GM10248 (cell line): ENCODE results near the gene GMDS.

Experiments used
- CTCF ChIA-PET: fragments of 300-600 bp; sonication (Branson Sonifier 250); formaldehyde crosslinking; extraction: SDS; loops from one replicate; lab custom pipeline; 2021; ENCODE audit warnings: antibody characterized with exemption; lab: Yijun Ruan, JAX
- POLR2A ChIA-PET: fragments of 350-650 bp; sonication (Branson Sonifier 250); formaldehyde crosslinking; extraction: SDS; loops from one replicate; lab custom pipeline; 2020; ENCODE audit warnings: antibody characterized with exemption; lab: Yijun Ruan, JAX
- DNase-seq: peaks from one replicate; pipeline ENCODE4 v3.0.0; 2012; ENCODE audit errors: extremely low spot score
- CTCF ChIP-seq: IDR thresholded peaks from 2 replicates; pipeline ENCODE4 v1.5.1; 2012; ENCODE audit warnings: mild to moderate bottlenecking, low read depth; ENCODE audit errors: extremely low read depth, missing control alignments, control extremely low read depth

GMDS gene

GRCh38 chr6:2094642-2095041 is 150.8 kb downstream of the GMDS start:
- no peak for DNase-seq
- CTCF ChIA-PET = interaction anchor here (1.1 kb wide), 1 partner anchor 34 kb away, joined by 3 read pairs; no protein-coding TSS in a partner anchor
- TF ChIP-seq CTCF = no peak
- POLR2A ChIA-PET = no interaction called here

- no peak for DNase-seq
- TF ChIP-seq CTCF = no peak
- ChIA-PET POLR2A (no interaction called here), CTCF (interaction anchor here (1.1 to 2.3 kb wide), 3 partner anchors 13 to 18 kb away, joined by 3 to 10 read pairs (median 6); no protein-coding TSS in a partner anchor)
Observed at GRCh38 chr6:2086326-2086965, 159.0 kb downstream of the GMDS start.

GRCh38 chr6:2085657-2086056 is 159.7 kb downstream of the GMDS start:
- CTCF ChIA-PET = interaction anchor here (1.9 kb wide), 1 partner anchor 13 kb away, joined by 6 read pairs; no protein-coding TSS in a partner anchor
- POLR2A ChIA-PET = no interaction called here
- TF ChIP-seq CTCF = no peak
- DNase-seq = no peak

- CTCF ChIA-PET = interaction anchor here (0.9 to 1.9 kb wide), 4 partner anchors 9 to 184 kb away, joined by 3 to 8 read pairs (median 4); no protein-coding TSS in a partner anchor
- DNase-seq = peak; percentile 45
- POLR2A ChIA-PET = no interaction called here
- no peak for TF ChIP-seq CTCF
Observed at GRCh38 chr6:2081155-2082138, 164.0 kb downstream of the GMDS start.

GRCh38 chr6:2078888-2079287 is 166.5 kb downstream of the GMDS start:
- no peak for DNase-seq
- ChIA-PET CTCF (no interaction called here), POLR2A (no interaction called here)
- no peak for TF ChIP-seq CTCF

- ChIA-PET POLR2A (no interaction called here), CTCF (no interaction called here)
- no peak for DNase-seq
- TF ChIP-seq CTCF = no peak
Observed at GRCh38 chr6:2077826-2078225, 167.6 kb downstream of the GMDS start.
